GM19455 (cell line): ENCODE data around the gene ARG1.
A peak's percentile ranks its signal among the peaks of the same experiment; 100 is the strongest.

Experiments used
- ATAC-seq: cut with Tn5 transposase; IDR thresholded peaks from one replicate; pipeline ENCODE4 v1.9.1; 2021; ENCODE audit not compliant: unreplicated experiment

Gene ARG1

DNA sequence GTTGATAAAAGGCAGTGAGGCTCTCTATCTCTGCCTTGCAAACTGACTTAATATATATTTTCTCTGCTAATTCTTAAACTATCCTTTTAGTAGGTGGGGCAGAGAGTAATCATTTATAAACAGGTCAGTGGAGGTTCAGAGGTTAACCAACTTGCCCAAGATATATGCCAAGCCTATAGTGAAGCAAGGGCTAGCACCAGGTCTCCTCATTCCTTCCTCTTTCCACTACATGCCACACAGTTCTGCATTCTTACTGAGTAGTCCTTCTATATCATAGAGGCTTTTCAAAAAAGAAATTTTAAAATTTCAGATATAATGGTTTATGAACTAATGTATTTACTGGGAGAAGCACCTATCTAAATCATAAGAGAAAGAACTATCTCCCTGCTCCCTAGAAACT is 8.5 kb downstream of the ARG1 start:
- ATAC-seq, result no peak

DNA sequence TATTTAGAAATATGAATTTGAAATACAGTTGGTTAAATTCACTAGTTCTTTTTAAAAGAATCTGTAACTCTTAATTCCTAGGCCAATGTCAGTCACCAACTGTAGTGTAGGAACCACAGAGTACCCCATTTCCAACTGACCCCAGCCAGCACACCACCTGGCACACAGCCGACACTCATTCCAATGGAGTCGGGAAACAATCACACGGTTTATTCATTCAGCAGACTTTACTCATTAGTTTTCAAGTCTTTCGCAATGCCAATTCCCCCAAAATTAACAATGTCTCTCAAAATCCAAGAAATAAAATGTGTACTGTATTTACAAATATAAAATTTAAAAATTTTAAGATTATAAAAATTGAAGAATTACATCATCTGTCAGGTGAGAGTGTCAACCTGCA is 13.5 kb downstream of the ARG1 start:
- ATAC-seq, result no peak

DNA sequence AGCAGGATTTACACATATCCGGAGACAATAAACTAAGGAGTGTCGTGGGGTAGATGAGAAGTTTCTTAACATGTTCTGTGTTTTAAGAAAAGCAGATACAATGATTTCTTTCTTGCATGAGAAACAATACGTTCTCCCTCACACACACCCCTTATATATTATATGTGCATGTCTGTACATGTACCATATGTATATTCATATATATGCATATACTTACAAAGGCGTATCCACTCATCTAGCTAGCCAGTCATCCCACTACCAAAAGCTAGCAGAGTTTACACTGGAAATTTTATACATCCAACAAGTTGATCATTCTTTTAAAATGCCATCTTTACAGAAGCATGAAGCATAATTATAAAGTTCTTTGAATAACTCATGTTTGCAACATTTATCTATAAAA is 14.9 kb downstream of the ARG1 start:
- no peak for ATAC-seq

DNA sequence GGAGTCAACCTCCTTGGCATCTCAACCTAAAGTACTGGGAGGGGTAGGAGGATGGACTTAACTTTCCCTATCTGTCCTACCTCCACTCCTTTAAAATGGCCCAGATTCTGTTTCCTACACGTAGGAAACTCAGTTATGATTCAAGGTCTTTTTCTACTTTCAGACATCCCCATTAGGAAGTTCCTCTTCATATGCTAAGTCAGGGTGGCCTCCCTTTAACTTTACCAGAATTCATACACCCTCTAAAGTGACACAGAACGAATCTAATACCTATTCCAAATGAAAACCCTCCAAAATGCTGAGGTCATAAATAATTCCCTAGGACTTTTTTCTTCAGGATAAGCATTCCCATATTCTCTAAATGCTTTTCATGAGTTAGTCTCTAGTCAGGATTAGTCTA is 15.6 kb downstream of the ARG1 start:
- no peak for ATAC-seq

DNA sequence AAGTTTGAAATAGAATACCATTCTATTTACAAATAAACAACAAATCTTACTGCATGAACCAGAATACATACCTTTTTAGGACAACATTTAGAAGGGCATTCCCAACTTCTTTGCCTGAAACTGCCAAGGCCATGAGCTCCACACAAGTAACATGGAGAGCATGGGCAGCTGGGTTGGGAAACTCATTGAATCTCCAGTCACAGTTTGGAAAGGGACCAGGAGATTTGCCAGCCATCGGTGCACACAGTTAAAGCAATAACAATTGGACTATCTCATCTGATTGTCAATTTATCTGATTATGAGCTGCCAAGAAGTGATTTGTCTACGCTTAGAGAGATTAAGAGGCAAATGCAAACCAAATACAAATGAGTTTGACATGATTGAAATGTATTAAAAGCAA is 19.9 kb downstream of the ARG1 start:
- ATAC-seq, result no peak

DNA sequence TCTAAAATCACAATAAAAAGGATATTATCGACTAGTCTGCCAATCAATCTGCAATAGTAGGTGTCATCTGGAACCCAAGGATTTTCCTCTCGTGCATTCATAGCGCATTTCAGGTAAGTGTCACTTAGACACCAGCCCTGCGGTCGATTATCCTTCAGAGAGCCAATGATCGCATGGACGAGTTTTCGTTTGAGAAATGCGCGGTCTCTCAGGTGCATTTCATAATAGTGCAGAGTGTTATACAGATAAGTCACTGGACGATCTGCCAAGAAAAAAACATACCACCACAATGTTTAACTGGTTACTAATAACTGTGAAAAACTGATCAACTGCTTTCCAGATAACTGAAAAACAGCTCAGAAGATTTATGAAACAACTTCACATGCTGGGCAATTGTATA is 21.0 kb downstream of the ARG1 start:
- ATAC-seq, result no peak

DNA sequence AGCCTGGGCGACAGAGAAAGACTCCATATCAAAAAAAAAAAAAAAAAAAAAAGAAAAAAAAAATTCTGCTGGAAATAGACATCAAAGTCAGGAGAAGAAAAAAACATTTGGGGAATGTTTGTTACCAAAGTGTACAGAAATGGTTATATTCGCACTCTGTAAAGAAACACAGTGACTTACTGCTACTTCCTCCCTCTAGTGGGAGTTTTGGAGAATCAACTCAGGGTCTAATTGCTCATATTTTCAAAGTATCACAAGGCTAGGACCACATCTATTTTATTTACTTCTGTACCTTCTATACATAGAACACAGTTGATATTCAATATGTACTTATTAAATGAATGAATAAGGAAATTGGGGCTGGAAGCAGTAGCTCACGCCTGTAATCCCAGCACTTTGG is 24.4 kb downstream of the ARG1 start:
- ATAC-seq, result no peak

DNA sequence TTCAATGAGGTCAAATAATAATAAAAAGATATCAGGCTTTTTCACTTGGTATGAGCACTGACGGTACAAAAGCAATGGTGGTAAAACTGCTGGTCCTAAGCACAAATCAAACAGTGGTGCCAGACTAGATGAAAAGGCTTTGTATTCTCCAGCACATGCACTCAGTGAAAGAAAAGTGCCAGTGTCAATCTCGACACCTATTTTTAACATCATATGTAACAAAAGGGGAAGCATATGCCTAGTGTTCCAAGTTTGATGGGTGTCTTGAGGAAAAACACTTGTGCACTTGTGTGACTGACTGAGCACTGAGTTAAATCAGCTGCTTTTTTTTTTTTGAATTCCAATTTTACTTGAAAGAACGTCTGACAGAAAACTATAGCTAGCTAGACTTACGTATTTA is 27.7 kb downstream of the ARG1 start:
- no peak for ATAC-seq

DNA sequence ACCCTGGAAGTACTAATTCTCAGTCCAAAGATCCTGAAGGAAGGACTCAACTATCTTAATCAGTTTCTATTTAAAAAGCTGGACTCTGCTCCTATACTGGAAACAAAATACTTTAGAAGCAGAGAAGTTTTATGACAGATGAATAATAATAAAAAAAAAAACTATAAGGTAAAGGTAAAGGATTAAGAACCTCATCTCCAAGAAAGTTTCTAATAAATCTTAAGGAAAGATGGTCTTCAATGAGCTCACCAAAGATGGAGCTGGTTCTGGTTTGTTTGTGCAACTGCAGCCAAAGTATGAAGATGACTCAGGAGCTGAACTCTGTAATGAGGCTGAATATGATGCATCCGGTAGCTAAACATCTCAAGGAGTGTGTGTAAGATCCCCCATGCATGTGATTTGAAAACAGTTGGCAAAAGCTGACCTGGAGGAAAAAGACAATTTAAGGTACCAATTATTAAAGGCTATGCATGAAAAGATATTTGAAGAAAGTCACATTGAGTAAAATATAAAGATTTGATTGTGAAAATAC is 29.8 kb downstream of the ARG1 start:
- no peak for ATAC-seq

DNA sequence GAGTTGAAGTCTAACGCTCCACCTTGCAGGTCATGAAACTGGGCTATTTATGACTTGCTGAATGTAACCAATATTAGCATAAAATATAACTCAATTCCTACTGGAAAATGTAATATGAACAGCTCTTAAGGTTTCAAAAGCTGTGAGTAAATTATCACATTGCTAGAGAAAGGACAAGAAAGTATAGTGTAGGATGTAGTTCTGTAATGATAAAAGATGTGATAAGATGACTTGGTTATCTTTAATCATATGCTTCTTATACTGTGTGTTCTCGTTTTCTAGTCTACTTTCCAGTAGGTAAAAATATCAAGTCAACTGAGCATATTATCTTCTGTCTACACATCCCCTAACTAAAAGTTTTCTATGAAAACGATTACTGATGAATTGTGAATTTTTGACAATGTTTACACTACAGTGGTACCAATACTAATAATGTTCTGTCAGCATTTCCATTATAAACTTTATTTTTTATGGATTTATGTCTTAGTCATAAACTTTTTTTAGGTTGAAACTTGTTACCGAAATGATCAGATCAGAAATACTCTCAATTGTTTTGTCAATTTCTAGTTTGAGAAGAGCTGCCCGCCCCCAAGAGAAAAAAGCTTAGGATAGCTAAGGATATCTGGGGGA is 40.4 kb downstream of the ARG1 start:
- no peak for ATAC-seq

DNA sequence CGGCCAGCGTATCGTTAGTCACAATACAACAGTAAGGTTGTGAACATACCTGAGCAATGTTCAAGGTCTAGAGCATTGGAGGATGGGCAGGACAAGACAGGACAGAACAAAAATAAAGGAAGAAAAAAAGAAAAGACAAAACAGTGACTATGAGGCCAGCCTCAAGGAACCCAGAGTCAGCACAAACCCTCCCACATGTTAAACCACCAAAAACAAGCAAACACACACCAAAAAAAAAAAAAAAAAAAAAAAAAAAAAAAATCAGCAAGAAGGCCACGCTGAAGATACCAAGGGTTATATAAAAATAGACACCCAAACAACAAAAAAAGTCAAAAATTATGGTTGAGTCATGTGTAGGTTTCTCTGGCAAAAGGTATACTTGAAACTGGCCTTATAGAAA is 42.2 kb downstream of the ARG1 start:
- ATAC-seq, result no peak

DNA sequence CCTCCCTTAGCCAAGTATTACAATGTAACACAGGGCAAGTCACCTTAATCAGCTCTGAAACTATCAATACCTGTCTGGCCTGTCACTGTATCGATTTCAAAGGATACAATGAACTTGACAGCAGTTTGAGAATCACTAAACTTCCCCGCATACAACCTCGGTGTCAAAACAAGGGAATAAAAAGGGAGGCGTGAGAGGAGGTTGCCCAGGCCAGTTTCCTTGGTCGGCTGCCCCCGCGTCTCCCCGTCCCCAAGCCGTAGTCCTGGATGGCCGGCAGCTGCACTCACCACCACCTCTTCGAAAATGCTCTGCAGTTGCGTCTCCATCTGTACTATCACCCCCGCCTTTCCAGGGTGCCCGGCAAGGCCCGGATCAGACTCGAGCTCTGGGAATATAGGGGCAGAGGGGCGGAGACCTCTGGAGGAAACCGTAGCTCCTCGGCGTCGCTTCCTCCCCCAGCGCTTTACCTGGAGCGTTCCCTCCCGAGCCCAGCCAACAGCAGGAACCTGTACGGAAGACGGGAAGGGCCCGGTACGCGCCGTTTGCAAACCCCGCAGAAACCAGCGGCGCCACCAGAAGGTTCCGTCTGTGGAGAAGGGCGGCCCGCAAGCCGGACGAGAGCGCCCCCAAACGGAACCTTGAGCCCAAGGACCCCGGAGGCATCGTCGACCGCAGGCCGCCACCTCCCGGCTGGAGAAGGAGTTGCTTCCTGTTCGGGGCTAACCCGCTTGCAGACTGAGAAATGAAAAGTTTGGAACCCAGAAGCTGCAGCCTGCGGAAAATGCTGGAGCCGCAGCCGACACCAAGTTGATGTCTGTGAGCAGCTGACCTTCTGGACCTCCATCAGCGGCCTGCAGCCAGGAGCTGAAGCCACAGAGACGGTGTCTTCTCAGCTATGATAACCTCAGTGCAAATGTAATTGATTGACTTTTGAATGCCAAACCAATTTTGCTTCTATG is 55.0 kb downstream of the ARG1 start, which contains the start of gene MED23:
Gene MED23 (minus strand): TSS at position 519 of the 959 bp plus-strand sequence. CDS start 193 bp downstream, at position 326.
- ATAC-seq, result peak; percentile 98

DNA sequence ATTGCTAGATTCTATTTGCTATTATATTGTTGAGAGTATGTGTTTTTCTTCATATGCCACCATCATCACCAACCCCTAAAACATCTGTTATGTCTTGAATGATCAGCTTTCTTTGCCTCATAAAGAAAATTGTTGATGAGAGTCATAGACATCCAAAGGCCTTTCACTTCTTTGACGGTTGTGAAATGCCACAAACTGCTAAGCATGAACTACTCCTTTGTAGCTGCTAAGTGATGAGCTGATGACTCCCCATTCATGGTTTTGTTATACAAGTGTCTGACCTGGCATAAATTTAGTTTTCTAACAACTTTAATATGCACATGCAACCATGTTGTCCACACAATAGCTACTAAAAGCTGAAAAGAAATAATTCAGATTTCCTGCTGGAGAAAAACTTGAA is 55.7 kb downstream of the ARG1 start:
- no peak for ATAC-seq

DNA sequence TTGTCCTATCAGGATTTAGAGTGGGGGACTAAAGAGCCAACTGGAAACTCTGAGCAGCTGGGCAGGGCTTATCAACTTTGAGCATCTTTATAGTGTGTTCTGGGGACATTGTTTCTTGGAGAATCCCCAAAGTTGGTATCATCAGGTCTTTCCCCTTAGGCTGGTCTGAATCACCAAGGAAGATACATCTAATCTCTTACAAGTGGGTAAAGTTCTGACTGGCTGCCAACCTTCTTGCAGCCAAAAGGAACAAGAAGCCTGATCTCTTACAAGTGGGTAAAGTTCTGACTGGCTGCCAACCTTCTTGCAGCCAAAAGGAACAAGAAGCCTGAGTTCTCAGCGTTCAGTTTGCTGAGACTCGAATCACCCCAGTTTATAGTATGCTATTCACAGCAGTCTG is 56.6 kb downstream of the ARG1 start:
- ATAC-seq, result no peak

DNA sequence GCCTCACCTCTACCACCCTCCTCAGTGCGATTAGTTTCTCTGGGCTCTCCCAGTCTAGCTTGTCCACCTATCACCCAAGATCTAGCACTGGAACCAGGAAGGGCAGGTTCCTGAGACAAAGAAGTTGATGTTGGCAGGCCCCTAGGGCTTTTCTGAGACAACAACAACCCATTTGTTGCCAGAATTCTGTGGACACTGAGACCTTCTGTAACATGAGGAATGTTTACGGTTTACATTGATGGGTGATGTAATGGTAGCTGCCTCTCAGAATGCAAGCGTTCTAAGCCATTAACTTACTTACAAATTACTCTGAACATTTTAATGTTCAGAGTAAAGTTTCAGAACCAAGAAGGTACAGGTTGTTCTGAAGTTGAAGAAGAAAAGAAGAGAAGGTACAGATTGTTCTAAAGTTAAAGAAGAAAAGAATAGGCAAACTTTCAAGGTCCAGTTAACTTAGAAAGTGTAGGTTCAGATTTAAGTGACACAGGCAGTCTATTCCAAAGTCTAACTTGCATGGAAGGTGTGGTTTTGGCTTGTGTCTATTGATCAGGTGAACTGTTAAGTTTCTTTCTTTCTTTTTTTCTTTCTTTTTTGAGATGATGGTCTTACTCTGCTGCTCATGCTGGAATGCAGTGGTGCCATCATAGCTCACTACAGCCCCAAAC is 58.7 kb downstream of the ARG1 start:
- ATAC-seq, result no peak
